Fibroblast of pulmonary artery (primary cell): ENCODE measurements around the gene SLC38A7.

Source experiments
- DNase-seq: peaks from one replicate; pipeline ENCODE4 v3.0.0-alpha.2; 2010; ENCODE audit warnings: low read depth
- H3K4me3 ChIP-seq: replicated peaks from 2 replicates; pipeline ENCODE4 v1.5.1; 2011; ENCODE audit warnings: low read depth, mild to moderate bottlenecking, control low read depth, low read length, moderate library complexity
- CTCF ChIP-seq: IDR thresholded peaks from 2 replicates; pipeline ENCODE4 v1.5.1; 2011; ENCODE audit warnings: mild to moderate bottlenecking, control low read depth, low read length, inconsistent platforms; ENCODE audit errors: missing control alignments

The SLC38A7 gene

GRCh38 chr16:58684354-58685083 is at the start of gene SLC38A7:
TSS of gene SLC38A7 (minus strand) at chr16:58684770. CDS start at chr16:58680126, 4,644 bp downstream.
- peak within 1 kb of the TSS; percentile 99 for H3K4me3 ChIP-seq
- peak; percentile 85 for DNase-seq

GRCh38 chr16:58733671-58734458 is 49.3 kb upstream of the SLC38A7 start, which contains the start of gene GOT2:
TSS of gene GOT2 (minus strand) at chr16:58734316. CDS start at chr16:58734228, 88 bp downstream.
- peak; percentile 87 for DNase-seq
- peak; percentile 61 for TF ChIP-seq CTCF
- peak within 1 kb of the TSS; percentile 88 for H3K4me3 ChIP-seq

More at GRCh38 chr16:58684354-58685083, at the start of gene SLC38A7:
- no peak for TF ChIP-seq CTCF

- DNase-seq = peak; percentile 26
- H3K4me3 ChIP-seq = peak overlapping the region; percentile 88
- no peak for TF ChIP-seq CTCF
These were observed 48.7 kb upstream of the SLC38A7 start for GRCh38 chr16:58733248-58733670.

GRCh38 chr16:58732545-58733247 is 48.1 kb upstream of the SLC38A7 start:
- no peak for TF ChIP-seq CTCF
- peak overlapping the region; percentile 88 for H3K4me3 ChIP-seq
- peak; percentile 38 for DNase-seq

GRCh38 chr16:58730724-58731370 is 46.3 kb upstream of the SLC38A7 start:
- no peak for DNase-seq
- H3K4me3 ChIP-seq = no peak overlapping the region
- TF ChIP-seq CTCF = no peak

GRCh38 chr16:58727796-58728568 is 43.4 kb upstream of the SLC38A7 start:
- no peak for TF ChIP-seq CTCF
- no peak overlapping the region for H3K4me3 ChIP-seq
- DNase-seq = no peak
